Epithelial cell of esophagus (primary cell): ENCODE measurements around the gene PILRA.

Experiments
- DNase-seq: peaks from one replicate; pipeline ENCODE4 v3.0.0; 2010; ENCODE audit warnings: low read depth
- H3K4me3 ChIP-seq: 2 replicates; pipeline ENCODE4 v1.5.1; 2011; ENCODE audit warnings: mild to moderate bottlenecking, low read length, control low read depth
- TF ChIP-seq, protein P1 (sequence below): IDR thresholded peaks from 2 replicates; pipeline ENCODE4 v1.5.1; 2011; ENCODE audit warnings: low read depth, mild to moderate bottlenecking, low read length, control low read depth, inconsistent platforms; ENCODE audit not compliant: insufficient read depth; ENCODE audit errors: missing control alignments

PILRA gene

DNA sequence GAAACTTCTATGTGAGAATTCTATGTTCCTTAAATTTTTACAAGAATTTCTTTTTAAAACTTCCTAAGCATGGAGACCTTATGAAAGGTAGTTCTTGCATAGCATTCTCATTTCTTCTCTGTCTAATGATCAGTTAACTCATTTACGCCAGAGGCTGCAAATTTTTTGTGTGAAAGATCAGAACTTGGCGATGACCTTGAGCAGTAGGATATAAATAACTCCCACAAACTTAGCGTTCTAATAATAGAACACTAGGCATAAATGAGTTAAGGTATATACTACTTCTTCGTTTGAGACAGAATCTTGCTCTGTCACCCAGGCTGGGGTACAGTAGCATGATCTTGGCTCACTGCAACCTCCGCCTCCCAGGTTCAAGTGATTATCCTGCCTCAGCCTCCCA is 13.7 kb downstream of the PILRA start:
- H3K4me3 ChIP-seq, result no peak overlapping the region
- no peak for DNase-seq
- TF ChIP-seq, protein P1, sequence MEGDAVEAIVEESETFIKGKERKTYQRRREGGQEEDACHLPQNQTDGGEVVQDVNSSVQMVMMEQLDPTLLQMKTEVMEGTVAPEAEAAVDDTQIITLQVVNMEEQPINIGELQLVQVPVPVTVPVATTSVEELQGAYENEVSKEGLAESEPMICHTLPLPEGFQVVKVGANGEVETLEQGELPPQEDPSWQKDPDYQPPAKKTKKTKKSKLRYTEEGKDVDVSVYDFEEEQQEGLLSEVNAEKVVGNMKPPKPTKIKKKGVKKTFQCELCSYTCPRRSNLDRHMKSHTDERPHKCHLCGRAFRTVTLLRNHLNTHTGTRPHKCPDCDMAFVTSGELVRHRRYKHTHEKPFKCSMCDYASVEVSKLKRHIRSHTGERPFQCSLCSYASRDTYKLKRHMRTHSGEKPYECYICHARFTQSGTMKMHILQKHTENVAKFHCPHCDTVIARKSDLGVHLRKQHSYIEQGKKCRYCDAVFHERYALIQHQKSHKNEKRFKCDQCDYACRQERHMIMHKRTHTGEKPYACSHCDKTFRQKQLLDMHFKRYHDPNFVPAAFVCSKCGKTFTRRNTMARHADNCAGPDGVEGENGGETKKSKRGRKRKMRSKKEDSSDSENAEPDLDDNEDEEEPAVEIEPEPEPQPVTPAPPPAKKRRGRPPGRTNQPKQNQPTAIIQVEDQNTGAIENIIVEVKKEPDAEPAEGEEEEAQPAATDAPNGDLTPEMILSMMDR, result no peak

DNA sequence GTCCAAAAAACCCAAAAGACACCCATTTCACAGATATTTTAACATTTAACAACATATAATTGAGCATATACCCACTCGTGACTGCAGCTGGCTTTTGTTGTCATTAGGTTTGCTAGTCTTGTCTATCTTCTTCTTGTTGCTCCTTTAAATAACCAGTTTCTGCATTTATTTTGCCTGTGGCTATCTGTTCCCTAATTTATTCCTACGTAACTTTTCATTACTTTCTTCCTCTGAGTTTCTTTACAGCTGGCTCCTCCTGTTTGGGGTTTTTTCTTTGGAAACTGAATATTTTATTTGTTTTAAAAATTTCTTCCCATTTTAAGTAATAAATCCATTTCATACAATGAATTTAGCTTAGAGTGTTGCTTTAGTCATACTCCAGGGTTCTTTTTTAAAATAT is 14.4 kb downstream of the PILRA start:
- TF ChIP-seq, protein P1, result no peak
- no peak overlapping the region for H3K4me3 ChIP-seq
- no peak for DNase-seq

DNA sequence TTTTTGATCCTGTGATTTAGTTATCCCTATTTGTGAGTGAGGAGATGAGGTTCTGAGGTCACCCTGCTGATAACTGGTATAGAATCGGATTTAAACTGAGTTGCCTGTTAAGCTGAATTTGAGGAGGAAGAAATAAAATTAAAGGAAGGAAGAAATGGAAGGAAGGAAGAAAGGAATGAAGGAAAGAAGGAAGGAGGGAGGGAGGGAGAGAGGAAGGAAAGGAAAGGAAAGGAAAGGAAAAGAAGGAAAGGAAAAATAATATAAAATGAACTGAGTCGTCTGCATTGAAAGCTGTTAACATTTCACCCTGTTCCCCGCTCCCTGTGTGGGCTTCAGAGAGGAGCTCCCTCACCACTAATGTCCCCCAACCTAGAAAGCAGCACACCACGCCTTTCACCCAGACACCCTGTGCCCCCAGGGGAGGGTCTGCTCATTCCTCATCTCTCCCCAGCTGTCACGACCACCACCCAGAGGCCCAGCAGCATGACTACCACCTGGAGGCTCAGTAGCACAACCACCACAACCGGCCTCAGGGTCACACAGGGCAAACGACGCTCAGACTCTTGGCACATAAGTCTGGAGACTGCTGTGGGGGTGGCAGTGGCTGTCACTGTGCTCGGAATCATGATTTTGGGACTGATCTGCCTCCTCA is 16.3 kb downstream of the PILRA start:
- no peak overlapping the region for H3K4me3 ChIP-seq
- no peak for DNase-seq
- TF ChIP-seq, protein P1, result no peak

DNA sequence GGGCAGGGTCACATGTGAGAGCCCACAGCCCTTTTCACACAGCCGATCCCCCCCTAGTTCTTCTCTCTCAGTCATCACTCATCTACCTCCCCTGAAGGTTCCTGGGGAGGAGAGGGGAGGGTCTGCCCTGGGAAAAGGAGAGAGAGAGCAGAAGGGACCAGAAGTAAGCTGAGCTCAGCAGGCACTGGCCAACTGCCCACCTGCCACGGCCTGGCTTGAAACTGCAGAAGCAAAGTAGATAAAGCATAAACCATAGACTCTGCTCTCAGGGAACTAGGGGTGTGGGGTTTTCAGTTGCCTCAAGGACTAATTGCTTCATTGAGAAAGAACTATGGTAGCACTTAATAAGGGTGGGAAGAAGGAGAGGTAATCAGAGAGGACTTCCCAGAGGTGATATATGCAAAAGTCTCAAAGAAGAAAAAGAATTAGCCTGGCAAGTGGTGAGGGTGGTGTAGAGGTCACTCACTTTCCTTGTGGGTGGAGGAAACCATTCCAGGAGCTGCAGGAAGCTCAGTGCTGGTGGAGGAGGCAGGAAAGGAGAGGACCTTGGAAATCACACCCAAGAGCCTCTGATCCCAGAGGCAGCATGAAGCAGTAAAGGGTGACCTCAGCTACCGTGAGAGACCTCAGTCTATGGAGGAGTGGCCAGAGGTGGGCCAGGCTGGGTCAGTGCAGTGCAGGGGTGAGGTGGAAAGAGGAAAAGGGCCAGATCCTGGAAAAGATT is 17.2 kb downstream of the PILRA start:
- H3K4me3 ChIP-seq, result no peak overlapping the region
- TF ChIP-seq, protein P1, result no peak
- DNase-seq, result no peak

DNA sequence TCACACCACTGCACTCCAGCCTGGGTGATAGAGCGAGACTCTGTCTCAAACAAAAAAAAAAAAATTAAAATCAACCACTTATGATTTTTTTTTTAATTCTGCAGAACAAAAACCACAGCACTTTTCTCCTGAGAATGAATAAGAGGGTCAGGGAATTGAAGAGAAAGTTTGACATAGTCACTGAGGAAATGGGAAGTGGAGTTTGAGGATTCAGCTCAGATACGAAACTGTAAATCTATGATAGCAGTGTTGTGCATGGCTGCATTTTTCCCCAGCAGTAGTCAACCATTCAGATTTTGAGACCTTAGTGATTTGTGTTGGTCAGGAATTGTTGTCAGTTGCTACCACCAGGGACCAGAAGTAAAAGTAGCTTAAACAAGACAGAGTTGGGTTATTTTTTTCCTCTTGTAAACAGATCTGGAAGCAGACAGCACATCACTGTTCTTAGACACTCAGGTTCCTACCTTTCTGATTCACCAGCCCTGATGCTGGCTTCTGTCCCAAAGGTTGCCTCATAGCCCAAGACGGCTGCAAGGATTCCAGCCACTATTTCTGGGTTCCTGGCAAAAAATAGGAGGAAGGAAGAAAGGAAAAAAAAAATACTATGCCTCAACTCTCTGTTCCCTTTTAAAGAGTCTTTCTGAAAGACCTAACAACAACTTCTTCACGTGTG is 20.1 kb downstream of the PILRA start:
- TF ChIP-seq, protein P1, result no peak
- H3K4me3 ChIP-seq, result no peak overlapping the region
- DNase-seq, result peak; percentile 51

DNA sequence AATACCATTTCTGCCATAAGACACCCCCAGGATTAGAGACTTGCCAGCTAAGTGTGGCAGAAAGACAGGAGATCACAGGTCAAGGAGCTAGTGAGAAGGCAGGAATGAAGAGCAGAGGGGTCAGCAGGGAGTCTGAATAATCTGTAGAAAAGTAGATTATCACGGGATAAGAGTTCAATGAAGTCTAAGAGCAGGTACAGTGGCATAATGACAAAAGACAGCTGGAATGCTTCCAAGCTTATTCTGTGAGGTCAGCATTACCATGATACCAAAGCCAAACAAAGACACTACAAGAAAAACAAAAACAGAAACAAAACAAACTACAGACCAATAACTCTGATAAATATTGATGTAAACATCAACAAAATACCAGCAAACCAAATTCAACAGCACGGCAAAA is 20.8 kb downstream of the PILRA start:
- DNase-seq, result no peak
- TF ChIP-seq, protein P1, result no peak
- no peak overlapping the region for H3K4me3 ChIP-seq
